Mucosa of rectum (tissue), 2 donors: ENCODE measurements around the gene TCF7L1.

Source experiments
- H3K27ac ChIP-seq, 2 donors: one replicate each; pipeline ENCODE4 v1.7.0; 2013; ENCODE audit warnings: inconsistent platforms in 2 of 2, low read depth in 2 of 2, low read length in 2 of 2
- H3K27me3 ChIP-seq, 2 donors: one replicate each; pipeline ENCODE4 v1.7.0; 2013; ENCODE audit warnings: low read length in 2 of 2; ENCODE audit not compliant: control insufficient read depth in 2 of 2, insufficient read depth in 2 of 2
- H3K36me3 ChIP-seq, 2 donors: one replicate each; pipeline ENCODE4 v1.7.0; 2013; ENCODE audit warnings: low read length in 2 of 2; ENCODE audit not compliant: control insufficient read depth in 2 of 2, insufficient read depth in 2 of 2
- H3K4me1 ChIP-seq, 2 donors: one replicate each; pipeline ENCODE4 v1.7.0; 2013; ENCODE audit warnings: low read length in 2 of 2, mild to moderate bottlenecking in 1 of 2; ENCODE audit not compliant: control insufficient read depth in 2 of 2, insufficient read depth in 2 of 2
- H3K4me3 ChIP-seq, 2 donors: one replicate each; pipeline ENCODE4 v1.7.0; 2013; ENCODE audit warnings: low read length in 2 of 2
- H3K9ac ChIP-seq, 2 donors: one replicate each; pipeline ENCODE4 v1.7.0; 2013; ENCODE audit warnings: low read length in 2 of 2, low read depth in 1 of 2, mild to moderate bottlenecking in 1 of 2
- H3K9me3 ChIP-seq, 2 donors: one replicate each; pipeline ENCODE4 v1.7.0; 2013; ENCODE audit warnings: low read length in 2 of 2; ENCODE audit not compliant: control insufficient read depth in 2 of 2
- donor health status: healthy.
- donor health status: Normal muscosa, but diverticular disease.

The TCF7L1 gene

DNA sequence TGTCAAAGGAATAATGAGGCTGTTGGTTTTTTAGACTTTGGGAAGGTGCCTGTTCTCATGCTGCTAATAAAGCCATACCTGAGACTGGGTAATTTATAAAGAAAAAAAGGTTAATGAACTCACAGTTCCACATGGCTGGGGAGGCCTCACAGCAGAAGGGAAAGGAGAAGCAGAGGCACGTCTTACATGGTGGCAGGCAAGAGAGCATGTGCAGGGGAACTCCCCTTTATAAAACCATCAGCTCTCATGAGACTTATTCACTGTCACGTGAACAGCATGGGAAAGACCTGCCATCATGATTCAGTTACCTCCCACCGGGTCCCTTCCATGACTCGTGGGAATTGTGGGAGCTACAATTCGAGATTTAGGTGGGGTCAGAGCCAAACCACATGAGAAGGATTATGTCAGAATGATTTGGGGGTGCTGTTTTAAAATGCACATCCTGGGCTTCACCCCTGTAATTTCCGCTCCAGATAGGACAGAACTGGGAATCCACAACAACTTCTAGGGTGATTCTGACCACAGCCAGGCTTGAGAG is 37.8 kb downstream of the TCF7L1 start:
- no peaks in the 10 kb centered on the region for H3K9me3 ChIP-seq
- no peak overlapping the region for H3K9ac ChIP-seq
- no peaks in the 10 kb centered on the region for H3K36me3 ChIP-seq
- no peak overlapping the region for H3K4me3 ChIP-seq
- no peaks in the 10 kb centered on the region for H3K4me1 ChIP-seq
- H3K27ac ChIP-seq: no peak overlapping the region
- no peaks in the 10 kb centered on the region for H3K27me3 ChIP-seq

DNA sequence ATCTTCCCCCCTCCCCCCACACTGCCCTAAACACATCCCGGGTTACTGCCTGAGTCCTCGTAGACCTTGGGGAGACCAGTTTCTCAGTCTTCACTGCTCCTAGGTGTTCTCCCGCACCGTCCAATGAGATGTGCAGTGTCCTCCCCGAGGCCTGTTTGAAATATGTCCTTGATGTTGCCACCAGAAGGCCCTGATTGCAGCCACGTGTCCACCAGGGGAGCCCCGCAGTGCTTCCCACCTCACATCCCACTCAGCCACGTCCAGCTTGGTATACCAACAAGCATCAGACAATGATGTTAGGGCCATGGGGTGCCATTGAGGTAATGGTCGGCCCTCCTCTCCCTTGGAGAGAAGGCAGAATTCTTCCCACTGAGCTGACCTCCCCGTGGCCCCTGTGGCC is 38.7 kb downstream of the TCF7L1 start:
- no peak overlapping the region for H3K9ac ChIP-seq
- no peaks in the 10 kb centered on the region for H3K4me1 ChIP-seq
- no peaks in the 10 kb centered on the region for H3K9me3 ChIP-seq

DNA sequence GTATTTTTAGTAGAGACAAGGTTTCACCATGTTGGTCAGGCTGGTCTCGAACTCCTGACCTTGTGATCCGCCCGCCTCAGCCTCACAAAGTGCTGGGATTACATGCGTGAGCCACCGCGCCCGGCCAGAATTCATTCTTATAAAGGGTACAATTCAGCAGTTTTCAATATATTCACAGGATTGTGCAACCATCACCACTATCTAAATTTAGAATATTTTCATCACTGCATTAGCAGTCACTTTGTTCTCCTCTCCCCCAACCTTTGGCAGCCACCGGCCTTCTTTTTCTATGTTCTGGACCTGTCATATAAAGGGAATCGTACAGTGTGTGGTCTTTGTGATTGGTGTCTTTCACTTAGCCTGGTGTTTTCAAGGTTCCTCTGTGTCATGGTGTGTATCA is 40.7 kb downstream of the TCF7L1 start:
- Histone ChIP-seq H3K9ac (no peak overlapping the region), H3K27me3 (no peaks in the 10 kb centered on the region), H3K36me3 (no peaks in the 10 kb centered on the region), H3K4me1 (no peaks in the 10 kb centered on the region), H3K4me3 (no peak overlapping the region), H3K27ac (no peak overlapping the region), H3K9me3 (no peaks in the 10 kb centered on the region)

More for the DNA sequence above, 38.7 kb downstream of the TCF7L1 start:
- Histone ChIP-seq H3K4me3 (no peak overlapping the region), H3K36me3 (no peaks in the 10 kb centered on the region), H3K27me3 (no peaks in the 10 kb centered on the region), H3K27ac (no peak overlapping the region)

DNA sequence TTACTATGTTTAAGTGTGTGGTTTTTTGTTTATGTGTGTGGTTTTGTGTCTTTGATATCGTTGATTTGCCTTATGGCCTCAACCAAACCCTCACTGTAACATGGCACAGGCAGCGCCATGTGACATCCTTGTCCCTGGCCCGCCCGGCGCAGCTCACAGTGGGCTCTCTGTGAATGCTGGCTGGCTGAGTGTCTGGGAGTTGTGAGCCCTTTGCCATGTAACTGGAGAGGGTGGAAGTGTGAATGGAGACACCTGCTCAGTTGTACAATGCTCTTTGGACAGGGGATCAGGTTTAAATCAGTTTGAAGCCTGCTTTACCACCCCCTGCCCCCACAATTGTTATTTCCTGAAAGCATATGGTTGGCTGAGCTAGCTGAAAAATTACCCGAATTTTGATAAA is 41.8 kb downstream of the TCF7L1 start:
- Histone ChIP-seq H3K4me1 (no peaks in the 10 kb centered on the region), H3K9ac (no peak overlapping the region), H3K4me3 (no peak overlapping the region), H3K36me3 (no peaks in the 10 kb centered on the region), H3K27me3 (no peaks in the 10 kb centered on the region), H3K9me3 (no peaks in the 10 kb centered on the region), H3K27ac (no peak overlapping the region)

DNA sequence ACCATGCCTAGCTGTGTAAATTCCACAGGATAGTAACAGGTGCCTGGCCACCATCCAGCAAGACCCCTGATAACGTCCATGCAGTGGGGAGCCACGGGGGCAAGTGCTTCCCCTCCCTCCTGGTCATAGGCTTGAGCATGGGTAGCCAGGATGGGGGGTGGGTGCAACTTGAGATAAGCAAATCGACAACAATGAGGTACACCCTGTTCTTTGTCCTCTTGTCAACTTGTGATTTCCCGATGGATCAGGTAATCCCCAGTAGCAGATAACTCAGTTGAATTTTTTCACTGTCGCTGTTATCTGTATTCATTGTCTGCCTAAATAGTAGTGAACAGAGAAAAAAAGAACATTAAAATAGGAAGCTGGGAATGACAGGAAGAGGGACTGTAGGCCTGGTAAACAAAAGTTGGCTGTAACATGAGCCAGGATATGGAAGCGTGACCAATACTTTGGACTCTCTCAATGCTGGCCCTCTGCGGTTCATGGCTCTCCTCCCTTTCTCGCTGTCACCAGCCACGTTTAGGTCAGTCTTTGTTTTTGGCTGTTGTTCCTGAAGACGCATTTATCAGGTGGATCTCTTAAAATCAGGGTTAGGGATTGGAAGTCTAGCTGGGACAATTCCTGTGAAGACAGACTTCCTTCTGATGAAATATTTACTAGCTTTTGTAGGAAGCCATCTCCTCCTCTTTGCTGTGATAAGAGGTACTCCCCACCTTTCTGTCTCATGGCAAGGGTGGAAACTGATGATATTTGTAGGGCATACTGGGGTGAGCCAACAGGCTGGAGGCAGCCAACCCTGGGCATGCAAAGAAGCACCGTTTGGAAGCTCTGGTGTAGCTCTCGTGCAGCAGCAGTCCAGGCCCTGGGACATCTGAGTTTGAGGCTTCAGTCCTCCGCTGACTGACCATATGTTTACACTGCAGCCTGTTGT is 42.4 kb downstream of the TCF7L1 start:
- H3K4me3 ChIP-seq: no peak overlapping the region
- H3K9me3 ChIP-seq: no peaks in the 10 kb centered on the region
- H3K9ac ChIP-seq: no peak overlapping the region
- H3K27ac ChIP-seq: no peak overlapping the region
- no peaks in the 10 kb centered on the region for H3K27me3 ChIP-seq
- no peaks in the 10 kb centered on the region for H3K36me3 ChIP-seq
- no peaks in the 10 kb centered on the region for H3K4me1 ChIP-seq

DNA sequence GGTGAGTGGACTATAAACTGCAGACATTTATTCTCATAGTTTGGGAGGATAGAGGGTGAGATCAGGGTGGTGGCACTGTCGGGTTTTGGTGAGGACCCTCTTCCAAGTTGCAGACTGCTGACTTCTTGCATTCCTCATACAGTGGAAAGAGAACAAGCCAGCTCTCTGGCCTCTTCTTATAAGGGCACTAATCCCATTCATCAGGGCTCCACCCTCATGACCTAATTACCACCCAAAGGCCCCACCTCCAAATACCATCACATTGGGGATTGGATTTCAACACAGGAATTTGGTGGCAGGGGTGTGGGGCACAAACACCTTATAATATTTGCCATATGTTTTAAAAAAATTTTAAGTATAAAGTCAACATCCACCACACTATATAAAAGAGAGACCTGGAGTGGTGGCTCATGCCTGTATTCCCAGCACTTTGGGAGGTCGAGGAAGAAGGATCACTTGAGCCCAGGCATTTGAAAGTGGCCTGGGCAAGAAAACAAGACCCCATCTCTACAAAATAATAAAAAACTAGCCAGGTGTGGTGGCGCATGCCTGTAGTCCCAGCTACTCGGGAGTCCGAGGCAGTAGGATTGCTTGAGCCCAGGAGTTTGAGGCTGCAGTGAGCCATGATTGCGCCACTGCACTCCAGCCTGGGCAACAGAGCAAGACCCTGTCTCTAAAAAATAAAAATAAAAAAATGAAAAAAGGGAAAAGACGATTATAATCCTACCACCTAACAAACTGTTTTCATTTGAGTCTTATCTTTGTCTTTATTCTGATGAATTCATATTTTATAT is 44.0 kb downstream of the TCF7L1 start:
- Histone ChIP-seq H3K36me3 (no peaks in the 10 kb centered on the region), H3K27ac (no peak overlapping the region), H3K27me3 (no peaks in the 10 kb centered on the region), H3K9ac (no peak overlapping the region), H3K9me3 (no peaks in the 10 kb centered on the region), H3K4me3 (no peak overlapping the region), H3K4me1 (no peaks in the 10 kb centered on the region)

DNA sequence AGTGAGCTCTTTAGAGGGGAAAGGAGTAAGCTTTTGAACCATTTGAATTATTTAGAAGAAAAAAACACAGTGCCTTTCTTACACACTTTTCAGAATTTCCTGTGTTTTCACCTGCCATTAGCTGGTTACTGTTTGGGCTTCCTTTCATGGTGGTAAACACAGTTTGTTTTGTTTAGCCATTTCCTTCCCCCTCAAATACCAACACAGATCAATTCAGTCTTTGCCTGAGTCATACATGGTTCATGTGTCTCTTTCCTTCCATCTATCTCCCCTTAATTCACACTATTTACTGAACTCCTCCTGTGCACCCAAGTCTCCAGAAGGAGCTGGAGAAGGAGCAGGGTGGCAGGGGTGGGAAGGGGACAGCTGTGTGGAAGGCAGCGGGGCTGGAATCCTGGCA is 45.0 kb downstream of the TCF7L1 start:
- Histone ChIP-seq H3K27ac (no peak overlapping the region), H3K4me3 (no peak overlapping the region), H3K27me3 (no peaks in the 10 kb centered on the region), H3K36me3 (no peaks in the 10 kb centered on the region), H3K4me1 (no peaks in the 10 kb centered on the region), H3K9me3 (no peaks in the 10 kb centered on the region), H3K9ac (no peak overlapping the region)

DNA sequence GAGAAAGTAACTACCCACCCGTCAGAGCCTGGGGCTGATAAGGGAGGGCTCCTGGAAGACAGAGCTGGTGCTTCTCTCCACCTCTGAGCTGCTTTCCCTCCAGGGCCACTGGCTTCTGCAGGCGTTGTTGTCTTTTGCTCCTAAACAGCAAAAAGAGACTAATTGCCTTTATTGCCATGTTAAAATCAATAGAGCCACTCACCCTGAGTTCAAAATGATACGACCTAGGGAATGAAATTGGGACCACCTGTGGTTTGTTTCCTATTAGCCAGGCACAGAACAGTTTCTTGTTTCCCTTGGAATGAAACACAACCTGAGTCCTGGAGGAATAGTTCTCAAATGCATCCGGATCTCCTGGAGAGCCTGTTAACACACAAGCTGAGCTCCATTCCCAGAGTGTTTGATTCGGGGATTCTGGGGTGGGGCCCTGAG is 45.8 kb downstream of the TCF7L1 start:
- H3K27me3 ChIP-seq: no peaks in the 10 kb centered on the region
- H3K9me3 ChIP-seq: no peaks in the 10 kb centered on the region
- no peaks in the 10 kb centered on the region for H3K4me1 ChIP-seq
- H3K4me3 ChIP-seq: no peak overlapping the region
- no peak overlapping the region for H3K9ac ChIP-seq
- H3K36me3 ChIP-seq: no peaks in the 10 kb centered on the region
- no peak overlapping the region for H3K27ac ChIP-seq

DNA sequence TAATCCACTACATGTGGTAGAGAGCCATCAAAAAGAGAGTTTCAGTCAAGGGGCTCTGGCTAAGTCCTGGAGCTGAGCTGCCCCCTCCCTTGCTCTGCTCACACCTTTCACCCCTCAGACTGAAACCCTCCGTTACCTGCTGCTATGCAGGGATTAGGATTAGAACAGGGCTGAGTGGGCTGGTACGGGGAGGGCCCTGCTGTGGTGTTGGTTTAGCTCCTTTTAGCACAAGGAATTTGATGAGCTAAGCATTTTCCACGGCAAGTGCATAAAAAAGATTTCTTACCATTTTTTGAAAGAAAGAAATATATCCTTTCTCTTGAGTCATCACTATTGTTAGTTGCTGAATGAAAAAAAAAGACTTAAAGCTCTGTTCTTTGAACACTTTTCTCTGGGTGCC is 46.3 kb downstream of the TCF7L1 start:
- no peak overlapping the region for H3K27ac ChIP-seq
- H3K9me3 ChIP-seq: no peaks in the 10 kb centered on the region
- H3K4me3 ChIP-seq: no peak overlapping the region
- no peaks in the 10 kb centered on the region for H3K27me3 ChIP-seq
- no peaks in the 10 kb centered on the region for H3K4me1 ChIP-seq
- H3K36me3 ChIP-seq: no peaks in the 10 kb centered on the region
- H3K9ac ChIP-seq: no peak overlapping the region
